Stimulated activated CD4-positive, alpha-beta T cell treated with anti-CD3 and anti-CD28 coated beads, Interleukin-1b, Interleukin-23, amount 100 ng/mL, for 4 hours (primary cell): Measurements from ENCODE around the gene TMEM138.
A peak's percentile ranks its signal among the peaks of the same experiment; 100 is the strongest.

Source experiments
- DNase-seq, 2 donors: peaks; one replicate each; pipeline ENCODE4 v3.0.0-alpha.2; 2020; ENCODE audit warnings: low read depth in 2 of 2

The TMEM138 gene

GRCh38 chr11:61361741-61362541, at the start of gene TMEM138, which contains the start of gene CYB561A3:
TMEM138 (plus strand) TSS chr11:61362374; CDS start chr11:61364391, 2,017 bp downstream.
CYB561A3 (minus strand) TSS chr11:61361882; CDS start chr11:61356713, 5,169 bp downstream.
- DNase-seq, result peak; percentile 72 to 83

- no peak for DNase-seq
These were observed 46.9 kb upstream of the TMEM138 start for GRCh38 chr11:61315260-61315659.

- no peak for DNase-seq
These were observed 36.3 kb upstream of the TMEM138 start for GRCh38 chr11:61325649-61326414.

DNA sequence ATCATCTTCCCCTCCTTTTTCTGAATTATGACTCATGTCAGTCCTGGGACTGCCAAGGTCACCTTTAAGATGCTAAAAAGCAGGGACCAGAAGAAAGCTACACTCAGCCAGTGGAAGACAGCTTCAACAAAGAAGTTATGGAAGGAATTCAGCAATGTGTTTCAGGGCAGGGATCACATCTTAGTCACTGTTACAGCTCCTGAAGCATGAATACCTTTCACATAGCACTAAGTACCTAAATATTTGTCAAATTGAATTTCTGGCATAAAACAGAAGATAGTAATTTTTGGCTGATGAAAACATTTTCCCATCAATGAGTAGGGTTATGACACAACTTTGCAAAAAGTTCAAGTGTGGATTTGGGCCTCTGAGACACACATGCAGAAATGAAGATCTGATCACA, 34.5 kb upstream of the TMEM138 start:
- no peak for DNase-seq

GRCh38 chr11:61328351-61328750, 33.8 kb upstream of the TMEM138 start:
- DNase-seq, result no peak

GRCh38 chr11:61329871-61330270, 32.3 kb upstream of the TMEM138 start:
- DNase-seq, result no peak

- DNase-seq, result no peak
These were observed 30.5 kb upstream of the TMEM138 start for GRCh38 chr11:61331651-61332050.

DNA sequence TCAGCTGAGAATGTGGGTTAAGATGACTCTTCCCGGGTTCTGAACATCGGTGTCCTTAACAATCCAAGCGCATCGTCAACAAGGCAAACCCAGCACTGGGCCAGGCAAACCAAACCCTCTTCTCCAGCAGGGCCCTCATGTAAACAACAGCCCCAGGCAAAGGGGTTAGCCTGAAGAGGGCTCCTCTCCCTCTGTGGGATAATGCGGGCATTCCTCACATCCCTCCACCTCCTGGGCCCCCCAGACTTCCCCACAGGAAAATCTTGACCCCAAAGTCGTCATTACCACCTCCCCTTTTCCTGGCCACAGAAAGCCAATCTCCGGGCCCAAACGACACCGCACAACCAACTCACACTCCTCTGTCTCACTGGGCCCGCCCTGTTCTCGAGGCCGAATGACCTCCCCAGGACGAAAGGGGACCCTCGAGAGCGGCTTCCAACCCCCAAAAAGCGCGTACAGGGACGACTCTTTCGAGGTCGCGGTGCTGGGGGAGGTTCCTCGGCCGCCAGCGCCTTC, 29.8 kb upstream of the TMEM138 start:
- no peak for DNase-seq

GRCh38 chr11:61332797-61333549, 29.2 kb upstream of the TMEM138 start, which contains the start of the genes DDB1 and TKFC:
DDB1 (minus strand) TSS chr11:61333105; CDS start chr11:61332968, 137 bp downstream.
TKFC (plus strand) TSS chr11:61333228; CDS start chr11:61334729, 1,501 bp downstream.
- DNase-seq, result peak; percentile 93 to 97

GRCh38 chr11:61333550-61334433, 28.4 kb upstream of the TMEM138 start:
- DNase-seq, result peak in 1 of 2 donors; percentile 19

DNA sequence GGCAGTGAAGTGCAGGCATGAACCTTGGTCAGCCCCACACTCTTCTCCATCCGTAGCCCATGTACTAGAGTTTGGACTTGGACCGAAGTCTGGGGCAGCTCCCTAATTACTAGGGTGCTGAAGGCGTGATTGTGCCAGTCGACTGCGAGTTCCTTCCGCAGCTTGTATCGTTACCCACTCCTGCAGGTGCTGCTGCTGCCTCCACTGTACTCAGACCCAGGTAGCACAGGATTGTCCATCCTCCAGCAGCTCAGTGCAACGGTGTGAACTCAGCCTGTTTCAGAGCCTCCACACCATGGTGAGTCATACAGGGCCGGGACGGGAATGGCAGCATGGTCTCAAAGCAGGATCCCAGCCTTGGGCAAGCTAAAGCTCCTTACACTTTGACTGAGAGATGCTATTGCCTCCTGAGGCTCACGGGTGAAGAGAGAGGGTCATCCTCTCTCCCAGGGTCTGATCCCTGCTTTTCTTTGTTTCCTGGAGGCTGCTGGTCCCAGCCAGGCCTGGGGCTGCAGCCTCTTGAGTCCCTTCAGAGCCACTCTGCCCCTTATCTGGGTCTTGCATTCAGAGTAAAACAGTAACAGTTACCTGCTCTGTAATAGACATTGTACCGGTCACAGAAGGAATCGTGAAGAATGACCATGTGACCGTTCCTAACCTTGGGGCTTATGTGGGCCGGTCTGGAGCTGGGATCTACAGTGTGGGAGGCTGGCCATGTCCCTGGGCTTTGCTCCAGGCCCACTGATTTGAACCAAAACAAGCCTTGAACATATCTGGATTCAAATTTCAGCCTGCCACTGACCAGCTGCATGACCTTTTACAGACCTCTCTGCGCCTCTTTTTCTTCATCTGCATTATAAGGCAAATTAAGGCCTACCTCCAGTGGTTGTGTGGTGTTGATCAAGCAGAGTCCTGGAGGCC, 27.5 kb upstream of the TMEM138 start:
- no peak for DNase-seq

GRCh38 chr11:61335355-61335710, 26.8 kb upstream of the TMEM138 start:
- no peak for DNase-seq

- DNase-seq, result peak; percentile 76 to 77
These were observed 25.8 kb upstream of the TMEM138 start for GRCh38 chr11:61336171-61336935.

DNA sequence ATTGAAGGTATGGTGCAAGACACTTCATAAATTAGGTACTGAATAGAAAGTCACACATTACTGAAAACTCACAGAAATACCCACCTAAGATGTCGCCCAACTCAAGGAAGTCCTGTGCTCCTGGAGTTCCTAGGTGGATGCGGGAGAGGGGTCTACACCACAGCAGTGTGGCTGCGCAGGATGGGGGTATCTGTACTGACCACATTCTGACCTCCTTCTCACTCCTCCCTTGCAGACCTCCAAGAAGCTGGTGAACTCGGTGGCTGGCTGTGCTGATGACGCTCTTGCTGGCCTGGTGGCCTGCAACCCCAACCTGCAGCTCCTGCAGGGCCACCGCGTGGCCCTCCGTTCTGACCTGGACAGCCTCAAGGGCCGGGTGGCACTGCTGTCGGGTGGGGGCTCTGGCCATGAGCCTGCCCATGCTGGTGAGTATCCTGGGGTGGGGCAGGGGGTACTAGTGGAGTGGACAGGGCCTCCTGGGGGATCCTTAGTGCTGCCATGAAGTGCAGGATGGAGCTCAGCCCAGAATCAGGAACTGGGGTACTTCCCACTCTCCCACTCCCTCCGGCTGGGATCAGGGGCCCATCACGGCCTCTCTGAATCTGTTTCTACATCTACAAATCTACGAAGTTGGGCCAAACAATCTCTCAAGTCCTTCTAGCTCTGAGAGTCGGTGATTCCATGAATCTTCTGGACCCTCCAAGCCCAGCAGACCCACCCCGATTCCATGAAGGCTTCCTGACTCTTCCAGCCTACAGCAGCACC, 24.3 kb upstream of the TMEM138 start:
- no peak for DNase-seq

GRCh38 chr11:61338783-61339489, 23.2 kb upstream of the TMEM138 start:
- no peak for DNase-seq

DNA sequence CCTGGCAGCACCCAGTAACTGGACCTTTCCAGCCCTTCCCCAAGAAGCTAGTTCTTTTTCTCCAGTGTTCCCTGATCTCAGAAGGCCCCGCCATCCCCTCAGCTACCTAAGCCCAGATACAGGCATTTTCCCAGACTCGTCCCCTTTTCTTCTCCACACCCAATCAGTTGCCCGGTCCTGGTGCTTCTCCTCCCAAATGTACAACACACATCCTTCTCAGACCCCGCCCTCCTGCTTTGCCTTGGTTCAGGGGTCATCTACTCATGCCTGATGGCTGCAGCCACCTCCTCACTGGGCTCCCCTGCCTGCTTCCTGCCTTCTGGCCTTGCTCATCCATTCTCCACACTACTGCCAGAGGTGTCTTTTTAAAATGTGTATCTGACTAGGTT, 22.7 kb upstream of the TMEM138 start:
- no peak for DNase-seq

DNA sequence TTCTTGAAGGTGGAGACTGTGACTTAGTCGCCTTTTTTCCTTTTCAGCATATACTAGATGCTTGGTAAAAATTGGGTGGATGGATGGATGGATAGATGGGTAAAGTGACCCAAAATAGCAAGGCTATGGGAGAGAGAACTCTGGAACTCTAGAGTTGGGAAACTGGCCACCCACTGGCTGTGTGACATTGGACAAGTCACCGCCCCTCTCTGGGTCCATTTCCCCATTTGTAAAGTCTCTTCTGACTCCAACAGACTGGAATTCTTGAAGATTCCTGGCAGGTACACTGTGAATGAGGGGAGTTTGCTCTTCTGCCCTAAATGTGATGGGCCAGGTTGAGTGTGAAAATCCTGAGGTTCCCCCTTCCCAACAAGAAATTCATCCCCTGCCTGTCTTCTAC, 21.2 kb upstream of the TMEM138 start:
- DNase-seq, result no peak
